KG1 (cell line): ENCODE results near the gene KCNIP3.
"Not testable (repeated sequence)": the region's sequence is repeated elsewhere in the genome, so short reads cannot be mapped to it uniquely, and the experiment has no call there.

Experiments used
- DNase-seq: peaks from one replicate; lab custom pipeline; 2025; lab: John Stamatoyannopoulos, UW

The KCNIP3 gene

GRCh38 chr2:95347681-95348608 lies 50.8 kb downstream of the KCNIP3 start:
- no peak for DNase-seq

DNA sequence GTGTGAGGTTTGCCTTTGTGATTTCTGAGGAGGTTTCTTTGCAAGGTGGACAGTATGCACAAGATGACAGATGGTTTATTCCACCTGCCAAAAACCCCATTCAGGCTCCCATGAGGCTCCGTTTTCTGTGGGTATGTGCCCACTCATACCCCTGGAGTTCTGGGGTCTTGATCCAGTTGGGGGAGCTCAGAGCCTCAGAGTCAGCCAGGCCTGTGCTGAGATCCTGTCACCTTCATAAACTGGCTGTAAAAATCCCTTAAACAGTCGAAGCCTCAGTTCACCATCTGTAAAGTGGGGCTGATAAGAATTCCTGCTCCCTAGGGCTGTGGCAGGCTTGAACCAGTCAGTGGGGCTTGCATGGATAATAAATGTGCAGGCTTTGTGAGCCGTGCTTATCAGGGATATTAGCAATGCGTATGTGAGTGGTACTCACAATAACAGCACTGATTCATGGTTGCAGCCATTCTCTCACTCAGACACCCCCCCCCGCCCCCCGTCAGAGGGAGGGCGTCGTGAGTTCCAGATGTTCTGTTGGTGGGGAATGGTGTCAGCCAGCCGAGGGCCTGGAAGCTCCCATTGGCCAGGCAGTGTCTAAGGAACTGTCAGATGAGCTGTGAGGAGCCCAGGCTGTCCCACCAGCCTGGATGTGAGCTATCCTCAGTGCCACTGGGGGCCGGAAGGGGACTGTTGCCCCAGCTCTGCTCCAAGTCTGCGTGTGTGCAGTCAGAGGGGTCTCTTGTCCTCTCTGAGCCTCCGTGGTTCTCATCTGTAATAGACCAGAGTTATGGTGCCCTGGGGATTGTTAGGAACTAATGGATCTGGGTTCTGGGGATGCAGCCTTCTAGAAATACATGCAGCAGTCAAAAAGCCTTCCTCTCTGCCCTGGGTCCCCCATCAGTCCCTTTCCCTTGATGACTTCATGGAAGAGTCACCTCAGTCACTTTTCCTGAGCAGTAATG lies 51.7 kb downstream of the KCNIP3 start:
- DNase-seq, result no peak

DNA sequence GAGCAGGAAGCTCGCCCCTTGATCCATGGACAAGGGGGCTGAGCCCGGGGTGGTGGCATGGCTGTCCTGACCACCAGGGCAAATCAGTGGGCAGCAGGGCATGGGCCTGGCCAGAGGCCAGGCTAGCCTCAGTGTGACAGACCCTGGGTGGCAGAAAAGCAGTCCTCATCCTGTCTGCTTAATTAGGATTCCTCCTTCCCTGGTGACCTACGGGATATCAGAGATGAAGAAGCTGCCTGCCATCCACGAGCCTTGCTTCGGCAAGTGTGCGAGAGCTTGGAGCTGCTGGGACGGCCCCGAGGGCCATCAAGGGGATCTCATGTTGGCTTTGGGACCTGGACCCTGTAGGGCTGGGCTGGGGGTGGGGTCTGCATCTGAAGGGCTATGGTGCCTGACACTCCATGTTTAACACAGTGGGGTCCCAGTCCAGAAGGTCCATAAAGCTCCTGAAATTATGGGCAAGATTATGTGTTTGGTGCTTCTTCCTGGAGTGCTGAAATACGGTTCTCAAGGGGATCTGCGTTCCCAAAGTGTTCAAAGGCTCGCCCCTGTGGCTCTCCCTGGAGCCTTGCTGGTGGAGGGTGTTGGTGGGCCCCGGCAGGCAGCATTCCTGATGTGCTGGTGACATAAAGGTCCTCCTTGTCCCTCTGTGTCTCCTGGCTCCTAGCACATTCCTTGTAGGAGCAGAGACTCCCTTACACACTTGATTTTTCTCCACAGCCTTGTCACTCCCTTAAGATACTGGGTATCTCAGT lies 52.6 kb downstream of the KCNIP3 start:
- DNase-seq, result no peak

DNA sequence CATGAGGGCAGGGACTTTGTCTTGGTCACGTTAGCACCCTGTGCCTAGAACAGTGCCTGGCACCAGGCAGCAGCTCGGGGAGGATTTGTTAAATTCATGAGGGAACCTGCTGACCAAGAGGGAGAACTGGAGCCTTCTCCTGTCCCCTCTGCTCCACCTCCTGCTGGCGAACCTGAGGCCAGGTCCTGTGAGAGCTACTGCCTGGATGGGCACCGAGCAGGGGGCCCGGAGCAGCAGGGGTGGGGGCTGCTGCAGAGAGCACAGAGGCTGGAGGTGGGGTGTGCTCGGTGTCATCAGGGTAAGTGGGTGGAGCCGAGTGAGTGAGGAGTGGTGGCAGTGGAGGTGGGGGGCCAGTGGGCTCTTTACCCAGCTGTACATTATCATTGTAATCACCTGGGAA lies 53.2 kb downstream of the KCNIP3 start:
- no peak for DNase-seq

DNA sequence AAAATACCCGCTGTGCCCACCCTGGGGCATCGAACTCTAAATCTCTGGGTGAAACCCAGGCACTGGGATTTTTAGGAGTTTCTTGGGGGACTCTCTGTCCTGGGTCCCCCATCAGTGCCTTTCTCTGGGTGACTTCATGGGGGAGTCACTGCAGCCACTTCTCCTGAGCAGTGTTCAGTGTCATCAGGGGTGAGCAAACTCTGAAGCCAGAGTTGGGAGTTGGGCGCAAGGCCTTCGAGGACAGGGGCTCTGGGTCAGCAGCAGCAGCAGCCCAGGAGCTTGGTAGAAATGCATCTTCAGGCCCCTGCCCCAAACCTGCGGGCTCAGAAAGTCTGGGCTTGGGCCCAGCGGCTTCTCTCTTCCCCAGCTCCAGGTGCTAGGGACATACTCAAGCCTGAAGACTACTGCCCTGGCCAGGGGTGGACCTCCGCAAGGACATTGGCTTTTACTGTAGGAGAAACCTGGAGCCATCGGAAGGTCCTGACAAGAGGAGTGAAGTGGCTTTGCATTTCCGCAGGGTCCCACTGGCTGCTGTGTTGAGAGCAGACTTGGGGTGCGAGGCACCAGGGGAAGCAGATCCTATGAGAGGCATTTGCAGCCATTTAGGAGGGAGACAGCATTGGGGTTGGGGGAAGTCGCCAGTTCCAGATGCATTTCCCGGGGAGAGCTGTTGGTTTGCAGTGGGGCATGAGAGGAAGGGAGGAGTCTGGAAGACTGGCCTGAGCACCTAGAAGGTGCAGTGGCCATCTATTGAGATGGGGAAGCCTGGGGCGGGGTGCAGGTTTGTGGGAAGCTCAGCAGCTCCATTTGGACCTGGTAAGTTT lies 53.8 kb downstream of the KCNIP3 start:
- no peak for DNase-seq

DNA sequence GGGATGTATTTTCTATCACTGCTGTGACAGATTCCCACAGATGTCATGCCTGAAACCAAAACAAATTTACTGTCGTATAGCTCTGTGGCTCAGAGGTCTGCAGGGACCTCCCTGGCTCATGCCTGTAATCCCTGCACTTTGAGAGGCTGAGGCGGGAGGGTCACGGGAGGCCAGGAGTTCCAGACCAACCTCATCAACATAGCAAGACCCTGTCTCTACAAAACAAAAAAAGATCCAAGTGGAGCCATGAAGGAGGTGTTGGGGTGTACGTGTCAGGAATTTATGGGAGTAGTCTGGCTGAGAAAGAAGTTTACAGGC lies 54.4 kb downstream of the KCNIP3 start:
- DNase-seq, result no peak

GRCh38 chr2:95352310-95353054 lies 55.3 kb downstream of the KCNIP3 start:
- no peak for DNase-seq

GRCh38 chr2:95353055-95353575 lies 56.0 kb downstream of the KCNIP3 start:
- DNase-seq, result no peak

GRCh38 chr2:95353613-95354468 lies 56.7 kb downstream of the KCNIP3 start:
- no peak for DNase-seq

- no peak for DNase-seq
Observed at GRCh38 chr2:95354469-95354901, 57.3 kb downstream of the KCNIP3 start.

GRCh38 chr2:95354925-95355324 lies 57.8 kb downstream of the KCNIP3 start:
- DNase-seq, result no peak

DNA sequence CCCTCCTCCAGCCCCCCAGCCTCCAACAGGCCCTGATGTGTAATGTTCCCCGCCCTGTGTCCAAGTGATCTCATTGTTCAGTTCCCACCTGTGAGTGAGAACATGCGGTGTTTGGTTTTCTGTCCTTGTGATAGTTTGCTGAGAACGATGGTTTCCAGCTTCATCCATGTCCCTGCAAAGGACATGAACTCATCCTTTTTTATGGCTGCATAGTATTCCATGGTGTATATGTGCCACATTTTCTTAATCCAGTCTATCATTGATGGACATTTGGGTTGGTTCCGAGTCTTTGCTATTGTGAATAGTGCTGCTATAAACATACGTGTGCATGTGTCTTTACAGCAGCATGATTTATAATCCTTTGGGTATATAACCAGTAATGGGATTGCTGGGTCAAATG lies 58.3 kb downstream of the KCNIP3 start:
- not testable (repeated sequence) for DNase-seq

DNA sequence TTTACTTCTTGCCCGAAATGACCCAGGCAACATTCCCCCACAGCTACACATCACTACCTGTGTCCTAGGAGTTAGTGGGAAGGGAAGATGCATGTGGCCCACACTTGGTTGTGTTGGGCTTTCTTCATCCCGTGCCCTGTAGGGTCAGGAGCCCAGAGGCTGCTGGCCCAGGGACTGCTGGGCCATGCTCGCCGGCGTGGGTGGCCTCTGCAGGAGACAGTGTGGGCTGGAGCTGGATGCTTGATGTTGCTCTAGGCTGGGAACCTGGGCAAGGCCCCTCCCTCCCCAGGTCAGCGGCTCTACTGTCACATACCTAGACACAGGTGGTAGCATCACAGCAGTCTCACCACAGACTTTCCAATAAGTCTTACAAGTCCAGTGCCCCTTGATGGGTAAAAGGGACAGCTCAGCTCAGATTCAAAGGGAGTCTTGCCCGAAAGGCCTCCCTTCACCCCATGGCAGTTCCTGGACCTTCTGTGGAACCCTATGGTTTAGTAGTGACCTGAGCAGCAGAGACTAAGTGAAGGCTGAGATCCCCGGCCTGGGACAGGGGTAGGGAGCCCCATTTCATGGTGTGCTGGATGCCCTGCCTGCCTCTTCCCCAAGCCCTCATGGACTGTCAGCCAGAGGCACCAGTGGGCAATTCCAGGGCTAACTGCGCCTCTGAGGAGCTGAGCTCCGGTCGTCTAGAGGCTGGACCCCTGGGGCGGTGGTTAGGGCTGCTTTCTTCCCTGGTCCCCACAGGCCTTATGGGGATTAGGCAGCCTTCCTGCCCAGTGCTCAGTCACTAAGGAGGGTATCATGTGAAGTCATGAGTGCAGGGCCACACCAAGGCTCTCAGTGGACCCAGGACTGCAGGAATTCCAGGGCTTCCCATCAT lies 59.9 kb downstream of the KCNIP3 start:
- no peak for DNase-seq

- no peak for DNase-seq
Observed at GRCh38 chr2:95357717-95358280, 60.7 kb downstream of the KCNIP3 start.

DNA sequence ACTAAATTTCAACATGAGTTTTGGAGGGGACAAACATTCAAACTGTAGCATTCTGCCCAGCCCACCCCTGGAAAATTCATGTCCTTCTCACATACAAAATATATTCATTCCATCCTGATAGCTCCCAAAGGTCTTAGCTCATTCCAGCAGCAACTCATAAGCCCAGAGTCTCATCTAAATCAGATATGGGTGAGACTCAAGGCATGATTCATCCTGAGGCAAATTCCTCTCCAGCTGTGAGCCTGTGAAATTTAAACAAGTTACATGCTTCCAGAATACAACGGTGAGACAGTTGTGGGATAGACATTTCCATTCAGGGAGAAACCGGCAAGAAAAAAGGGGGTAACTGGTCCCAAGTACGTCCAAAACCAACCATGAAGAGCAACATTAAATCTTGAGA lies 61.9 kb downstream of the KCNIP3 start:
- DNase-seq, result no peak

GRCh38 chr2:95359501-95359930 lies 62.4 kb downstream of the KCNIP3 start:
- no peak for DNase-seq

DNA sequence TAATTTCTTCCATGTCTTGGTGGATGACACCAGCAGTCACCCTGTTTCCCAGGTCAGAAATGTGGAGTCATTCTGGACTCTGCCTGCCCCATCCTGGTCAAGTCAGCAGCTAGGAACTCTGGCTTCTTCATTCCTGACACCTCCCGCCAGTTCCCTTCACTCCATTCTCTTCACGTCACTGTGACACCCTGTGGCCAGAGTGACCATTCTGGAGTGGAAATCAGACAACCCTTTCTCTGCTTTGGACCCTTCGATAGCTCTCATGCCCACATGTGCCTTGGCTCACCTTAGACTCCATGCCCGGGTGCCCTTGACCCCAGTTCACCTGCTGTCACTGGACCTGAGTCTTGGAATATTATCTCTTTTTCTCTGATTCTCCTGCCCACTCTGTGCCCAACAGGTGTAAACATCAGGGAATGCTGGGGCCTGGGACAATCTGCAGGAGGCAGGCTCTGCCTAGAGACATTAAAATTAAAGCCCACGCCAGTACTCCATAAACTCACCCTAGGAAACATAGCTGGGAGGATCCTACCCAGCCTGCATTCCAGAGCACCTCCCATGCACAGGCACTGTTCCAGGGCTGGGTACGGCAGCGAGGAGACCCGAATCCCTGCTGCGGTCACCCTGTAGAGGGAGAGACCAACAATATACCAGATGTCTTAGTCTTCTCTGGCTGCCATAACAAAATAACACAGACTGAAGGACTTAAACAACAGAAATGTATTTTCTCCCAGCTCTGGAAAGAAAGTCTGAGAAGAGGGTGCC lies 64.3 kb downstream of the KCNIP3 start:
- DNase-seq, result no peak
